Gastroesophageal sphincter (tissue), 4 donors: ENCODE data around the gene ADPRHL1. TPM values are rescaled to one million over a fixed set of nuclear protein-coding genes. Genes with fewer than 3 reads are reported as not detected.
"Not testable (repeated sequence)": the region's sequence is repeated elsewhere in the genome, so short reads cannot be mapped to it uniquely, and the experiment has no call there.

Experiments
- ATAC-seq: fragments of 150-250 bp; one replicate; pipeline ENCODE4 v1.9.1; 2016; ENCODE audit warnings: mild to moderate bottlenecking, moderate library complexity
- H3K27ac ChIP-seq, 4 donors: fragments of 200-600 bp; sonication (generic) in 3 of 4; 1 replicate in 3 of 4; 2 replicates in 1 of 4; pipeline ENCODE4 v1.5.1; 2016 to 2019
- H3K27me3 ChIP-seq: fragments of 200-600 bp; sonication (generic); one replicate; pipeline ENCODE4 v1.5.1; 2019
- H3K36me3 ChIP-seq, 2 donors: fragments of 200-600 bp; sonication (generic); one replicate each; pipeline ENCODE4 v1.5.1; 2019; ENCODE audit warnings: control low read depth in 1 of 2
- H3K4me1 ChIP-seq, 3 donors: fragments of 200-600 bp; sonication (generic); 1 replicate in 2 of 3; 2 replicates in 1 of 3; pipeline ENCODE4 v1.5.1; 2016 to 2019; ENCODE audit warnings: control low read depth in 2 of 3
- H3K4me3 ChIP-seq, 2 donors: fragments of 200-600 bp; sonication (generic); one replicate each; pipeline ENCODE4 v1.5.1; 2019; ENCODE audit warnings: mild to moderate bottlenecking in 1 of 2, moderate library complexity in 1 of 2
- H3K9me3 ChIP-seq, 3 donors: fragments of 200-600 bp; sonication (generic); one replicate each; pipeline ENCODE4 v1.5.1; 2017 to 2019; ENCODE audit warnings: control low read depth in 2 of 3
- EP300 ChIP-seq: sonication (generic); formaldehyde crosslinking; IDR thresholded peaks from one replicate; pipeline ENCODE4 v1.6.1; 2017; ENCODE audit warnings: antibody characterized with exemption, mild to moderate bottlenecking
- POLR2A ChIP-seq, 2 donors: fragments of 450-650 bp; IDR thresholded peaks; one replicate each; pipeline ENCODE4 v1.6.1; 2017; ENCODE audit warnings: antibody characterized with exemption in 2 of 2, mild to moderate bottlenecking in 2 of 2, moderate library complexity in 1 of 2
- POLR2AphosphoS5 ChIP-seq: sonication (generic); formaldehyde crosslinking; IDR thresholded peaks from one replicate; pipeline ENCODE4 v1.6.1; 2017; ENCODE audit warnings: antibody characterized with exemption
- WGBS, 2 donors: methylation state at CpG; one replicate each; pipeline ENCODE4 v1.1.5; 2018; ENCODE audit warnings: low coverage in 1 of 2; 5-methylcytosine and 5-hydroxymethylcytosine counted together
- total RNA-seq, 4 donors: library from RNA; depleted of rRNA; stranded (reverse); fragments of >200 nt; gene quantifications; one replicate each; pipeline ENCODE4 v1.1.0, GENCODE V29; 2016
- TF ChIP-seq, protein P1 (sequence below), 4 experiments: fragments of 200-600 bp in 2 of 4; fragments of 450-650 bp in 2 of 4; sonication (generic) in 1 of 4; IDR thresholded peaks; one replicate each; pipeline ENCODE4 v1.5.1; 2017 to 2019; ENCODE audit warnings: antibody characterized with exemption in 4 of 4, mild to moderate bottlenecking in 2 of 4, moderate library complexity in 2 of 4

Gene ADPRHL1
- total RNA-seq, 4 donors from 2014 or later, result 4.7 to 33.8 (median 8.9) TPM

DNA sequence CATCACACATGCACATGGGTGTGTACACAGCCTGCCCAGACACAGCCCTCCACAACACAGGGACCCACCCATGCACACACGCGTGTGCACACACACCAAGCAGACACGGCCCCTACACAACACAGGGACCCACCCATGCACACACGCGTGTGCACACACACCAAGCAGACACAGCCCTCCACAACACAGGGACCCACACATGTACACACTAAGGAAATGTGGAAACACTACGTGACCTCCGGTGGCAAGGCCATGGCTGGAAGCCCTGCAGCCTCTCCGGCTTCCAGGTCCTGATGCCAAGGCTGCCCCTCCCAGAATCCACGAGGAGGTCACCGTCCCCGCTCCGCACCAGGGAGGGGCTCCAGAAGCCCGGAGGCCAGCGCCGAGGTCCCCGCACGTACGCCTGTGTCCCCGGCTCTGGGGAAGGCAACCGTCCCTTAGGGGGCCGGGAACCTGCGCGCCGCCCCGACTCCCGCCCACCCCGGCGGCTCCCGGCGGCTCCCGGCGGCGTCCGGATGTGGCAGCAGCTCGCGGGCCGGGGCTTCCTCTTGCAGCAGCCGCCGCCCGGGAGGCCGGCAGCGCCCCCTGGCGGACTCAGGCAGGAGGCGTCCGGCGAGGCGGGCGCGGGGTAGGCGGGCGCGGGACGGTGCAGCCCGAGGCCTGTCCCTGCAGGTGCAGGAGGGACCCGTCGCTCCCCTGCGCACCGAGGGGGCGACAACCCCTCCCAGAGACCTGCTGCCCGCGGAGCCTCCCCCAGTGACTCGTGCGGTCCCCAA, 59.5 kb downstream of the ADPRHL1 start:
- Histone ChIP-seq H3K9me3 (no peaks in the 10 kb centered on the region), H3K36me3 (no peaks in the 10 kb centered on the region), H3K27ac (peak overlapping the region in 3 of 4 donors; percentile 49 to 66 (median 57)), H3K4me1 (peaks cover 0 to 23% (median 8%) of the 10 kb centered on the region in 3 donors), H3K27me3 (no peaks in the 10 kb centered on the region), H3K4me3 (peak overlapping the region; percentile 35 to 71)
- 4% methylated on average over 12 of the region's 63 CpGs; no CpG with 5 or more reads in 1 of the 2 donors for WGBS, 2 donors
- peak; percentile 94 for ATAC-seq
- TF ChIP-seq POLR2AphosphoS5, result no peak
- TF ChIP-seq, protein P1, sequence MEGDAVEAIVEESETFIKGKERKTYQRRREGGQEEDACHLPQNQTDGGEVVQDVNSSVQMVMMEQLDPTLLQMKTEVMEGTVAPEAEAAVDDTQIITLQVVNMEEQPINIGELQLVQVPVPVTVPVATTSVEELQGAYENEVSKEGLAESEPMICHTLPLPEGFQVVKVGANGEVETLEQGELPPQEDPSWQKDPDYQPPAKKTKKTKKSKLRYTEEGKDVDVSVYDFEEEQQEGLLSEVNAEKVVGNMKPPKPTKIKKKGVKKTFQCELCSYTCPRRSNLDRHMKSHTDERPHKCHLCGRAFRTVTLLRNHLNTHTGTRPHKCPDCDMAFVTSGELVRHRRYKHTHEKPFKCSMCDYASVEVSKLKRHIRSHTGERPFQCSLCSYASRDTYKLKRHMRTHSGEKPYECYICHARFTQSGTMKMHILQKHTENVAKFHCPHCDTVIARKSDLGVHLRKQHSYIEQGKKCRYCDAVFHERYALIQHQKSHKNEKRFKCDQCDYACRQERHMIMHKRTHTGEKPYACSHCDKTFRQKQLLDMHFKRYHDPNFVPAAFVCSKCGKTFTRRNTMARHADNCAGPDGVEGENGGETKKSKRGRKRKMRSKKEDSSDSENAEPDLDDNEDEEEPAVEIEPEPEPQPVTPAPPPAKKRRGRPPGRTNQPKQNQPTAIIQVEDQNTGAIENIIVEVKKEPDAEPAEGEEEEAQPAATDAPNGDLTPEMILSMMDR (IDR thresholded peaks at IDR 0.05), result peak in 3 of 4 experiments; percentile 88 to 96 (median 95)

DNA sequence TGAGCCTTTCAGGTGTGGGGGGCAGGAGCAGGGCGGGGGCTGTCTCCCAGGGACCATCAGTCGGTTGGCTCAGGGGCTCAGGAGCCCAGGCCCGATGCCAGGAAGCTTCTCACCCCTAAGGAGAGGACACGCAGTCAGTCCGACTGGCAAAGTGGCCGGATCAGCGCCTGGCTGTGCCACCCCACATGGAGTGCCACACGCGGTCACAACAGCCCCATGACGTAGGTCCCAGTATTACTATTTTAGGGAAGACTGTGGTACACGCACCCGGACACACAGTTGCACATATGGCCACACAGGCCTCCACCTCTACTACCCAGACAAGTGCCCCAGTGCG, 60.1 kb downstream of the ADPRHL1 start:
- ATAC-seq, result no peak
- WGBS, 2 donors, result 65% methylated on average over 3 of the region's 13 CpGs; no CpG with 5 or more reads in 1 of the 2 donors
- H3K4me3 ChIP-seq, result peak overlapping the region in 1 of 2 donors; percentile 71

DNA sequence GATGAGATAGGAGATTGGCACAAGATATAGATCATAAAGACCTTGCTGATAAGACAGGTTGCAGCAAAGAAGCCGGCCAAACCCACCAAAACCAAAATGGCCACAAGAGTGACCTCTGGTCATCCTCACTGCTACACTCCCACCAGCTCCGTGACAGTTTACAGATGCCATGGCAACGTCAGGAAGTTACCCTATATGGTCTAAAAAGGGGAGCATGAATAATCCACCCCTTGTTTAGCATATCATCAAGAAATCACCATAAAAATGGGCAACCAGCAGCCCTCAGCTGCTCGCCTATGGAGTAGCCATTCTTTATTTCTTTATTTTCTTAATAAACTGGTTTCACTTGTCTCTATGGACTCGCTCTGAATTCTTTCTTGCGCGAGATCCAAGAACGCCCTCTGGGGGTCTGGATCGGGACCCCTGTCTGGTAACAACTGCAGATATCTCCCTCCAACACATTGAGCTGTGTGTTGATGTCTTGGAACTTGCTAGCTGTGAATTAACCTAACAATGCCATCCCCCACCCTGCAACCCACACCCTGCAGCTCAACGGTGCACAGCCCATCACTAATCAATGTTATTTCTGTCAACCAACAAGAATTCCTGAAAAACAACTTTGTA, 62.3 kb downstream of the ADPRHL1 start:
- Histone ChIP-seq H3K27ac (no peak overlapping the region), H3K36me3 (no peaks in the 10 kb centered on the region), H3K9me3 (no peaks in the 10 kb centered on the region), H3K4me1 (peaks cover 0 to 16% (median 8%) of the 10 kb centered on the region in 3 donors), H3K4me3 (no peak overlapping the region), H3K27me3 (no peaks in the 10 kb centered on the region)
- ATAC-seq, result no peak
- WGBS, 2 donors, result 44 to 46% methylated on average over 6 to 10 of the region's 10 CpGs
- TF ChIP-seq POLR2A (IDR thresholded peaks at IDR 0.05), result no peak
- no peak for TF ChIP-seq POLR2AphosphoS5
- no peak for TF ChIP-seq EP300
- TF ChIP-seq, protein P1 (IDR thresholded peaks at IDR 0.05), result no peak

More for the DNA sequence above, 60.1 kb downstream of the ADPRHL1 start:
- H3K4me1 ChIP-seq, result peaks cover 0 to 17% (median 8%) of the 10 kb centered on the region in 3 donors
- H3K36me3 ChIP-seq, result no peaks in the 10 kb centered on the region
- no peaks in the 10 kb centered on the region for H3K27me3 ChIP-seq
- no peak overlapping the region for H3K27ac ChIP-seq
- H3K9me3 ChIP-seq, result no peaks in the 10 kb centered on the region
- TF ChIP-seq POLR2A (IDR thresholded peaks at IDR 0.05) (no peak), EP300 (no peak), POLR2AphosphoS5 (no peak)
- TF ChIP-seq, protein P1 (IDR thresholded peaks at IDR 0.05), result no peak

DNA sequence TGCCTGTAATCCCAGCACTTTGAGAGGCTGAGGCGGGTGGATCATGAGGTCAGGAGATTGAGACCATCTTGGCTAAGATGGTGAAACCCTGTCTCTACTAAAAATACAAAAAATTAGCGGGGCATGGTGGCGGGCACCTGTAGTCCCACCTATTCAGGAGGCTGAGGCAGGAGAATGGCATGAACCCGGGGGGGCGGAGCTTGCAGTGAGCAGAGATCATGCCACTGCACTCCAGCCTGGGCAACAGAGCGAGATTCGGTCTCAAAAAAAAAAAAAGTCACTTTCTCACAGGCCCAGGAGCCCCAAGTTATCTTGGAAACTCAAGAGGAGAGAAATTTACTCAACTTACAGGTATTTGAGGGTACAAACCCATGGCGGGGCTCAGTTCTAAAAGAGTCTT, 63.7 kb downstream of the ADPRHL1 start:
- WGBS, 2 donors, result 84 to 90% methylated on average over 5 to 8 of the region's 8 CpGs
- not testable (repeated sequence) for H3K36me3 ChIP-seq, H3K27me3 ChIP-seq, H3K4me3 ChIP-seq, ATAC-seq, H3K9me3 ChIP-seq, H3K27ac ChIP-seq
- peaks cover 0 to 16% (median 8%) of the 10 kb centered on the region in 3 donors for H3K4me1 ChIP-seq

DNA sequence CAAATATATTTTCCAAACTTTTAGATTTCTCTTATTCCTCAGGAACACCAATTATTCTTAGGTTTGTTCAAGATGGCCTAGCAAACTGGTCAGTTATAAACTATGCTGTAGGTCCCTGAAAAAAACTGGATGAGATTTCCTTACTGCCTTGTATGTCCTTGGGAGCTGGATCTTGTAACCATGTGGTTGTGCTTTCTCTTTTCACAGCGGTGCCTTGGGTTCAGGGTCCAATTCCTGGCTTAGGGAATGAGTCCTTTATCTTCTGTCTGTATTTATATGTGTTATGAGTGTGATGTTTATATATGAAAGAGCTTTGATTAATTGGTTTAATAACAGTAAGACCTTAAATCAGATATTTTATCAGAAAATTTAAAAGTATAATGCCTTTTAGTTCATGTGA, 65.9 kb downstream of the ADPRHL1 start:
- Histone ChIP-seq H3K27ac (no peak overlapping the region), H3K4me3 (no peak overlapping the region)
- ATAC-seq, result no peak

More for the DNA sequence above, 65.9 kb downstream of the ADPRHL1 start:
- Histone ChIP-seq H3K4me1 (no peaks in the 10 kb centered on the region), H3K9me3 (peaks cover 0 to 11% (median 0%) of the 10 kb centered on the region in 3 donors), H3K27me3 (no peaks in the 10 kb centered on the region), H3K36me3 (no peaks in the 10 kb centered on the region)
- TF ChIP-seq POLR2AphosphoS5, result no peak
- TF ChIP-seq EP300, result no peak
- TF ChIP-seq POLR2A (IDR thresholded peaks at IDR 0.05), result no peak
- TF ChIP-seq, protein P1 (IDR thresholded peaks at IDR 0.05), result no peak
- 100% methylated on average over 1 of the region's 1 CpG for WGBS, 2 donors
